Heart left ventricle (tissue), 16 donors: ENCODE measurements around the gene COX10. TPM values are rescaled to one million over a fixed set of nuclear protein-coding genes. Genes with fewer than 3 reads are reported as not detected.
"Not testable (repeated sequence)": the region's sequence is repeated elsewhere in the genome, so short reads cannot be mapped to it uniquely, and the experiment has no call there.

ENCODE experiments used
- ATAC-seq, 4 donors: fragments of 200-7000 bp; cut with Tn5 transposase; one replicate each; pipeline ENCODE4 v1.9.1; 2020 to 2022; ENCODE audit warnings: moderate library complexity in 4 of 4, mild to moderate bottlenecking in 3 of 4, moderate number of reproducible peaks in 1 of 4
- DNase-seq, 5 donors: peaks; one replicate each; pipeline ENCODE4 v3.0.0-alpha.2; 2020
- H3K27ac ChIP-seq, 12 donors: fragments of 200-600 bp; sonication (generic) in 4 of 12; one replicate each; pipeline versions ENCODE4 v1.5.0 to v1.8.0; 2016 to 2022; ENCODE audit warnings: mild to moderate bottlenecking in 2 of 12
- H3K27me3 ChIP-seq, 9 donors: fragments of 200-600 bp; sonication (generic) in 2 of 9; one replicate each; pipeline versions ENCODE4 v1.5.1 to v1.8.0; 2016 to 2022; ENCODE audit warnings: mild to moderate bottlenecking in 3 of 9
- H3K36me3 ChIP-seq, 9 donors: fragments of 200-600 bp; sonication (generic) in 2 of 9; one replicate each; pipeline versions ENCODE4 v1.5.0 to v1.8.0; 2018 to 2022; ENCODE audit warnings: mild to moderate bottlenecking in 2 of 9
- H3K4me1 ChIP-seq, 12 donors: fragments of 200-600 bp; sonication (generic) in 4 of 12; one replicate each; pipeline versions ENCODE4 v1.5.0 to v1.8.0; 2016 to 2022; ENCODE audit warnings: mild to moderate bottlenecking in 3 of 12
- H3K4me3 ChIP-seq, 12 donors: fragments of 200-600 bp; sonication (generic) in 4 of 12; one replicate each; pipeline versions ENCODE4 v1.5.0 to v1.8.0; 2017 to 2022; ENCODE audit warnings: mild to moderate bottlenecking in 9 of 12, moderate library complexity in 4 of 12
- H3K9me3 ChIP-seq, 12 donors: fragments of 200-600 bp; sonication (generic) in 4 of 12; one replicate each; pipeline versions ENCODE4 v1.5.0 to v1.8.0; 2016 to 2022; ENCODE audit warnings: mild to moderate bottlenecking in 1 of 12
- POLR2A ChIP-seq, 2 donors: fragments of 450-650 bp; IDR thresholded peaks; one replicate each; pipeline ENCODE4 v1.6.1; 2017; ENCODE audit warnings: antibody characterized with exemption in 2 of 2, mild to moderate bottlenecking in 2 of 2, moderate library complexity in 2 of 2
- WGBS, 4 donors: extraction: QIAGEN DNeasy Blood & Tissue Kit in 2 of 4; methylation state at CpG; one replicate each; pipeline versions ENCODE4 v1.1.5 to v1.1.7; 2013 to 2018; 5-methylcytosine and 5-hydroxymethylcytosine counted together
- intact Hi-C, 10 donors: fragments of 100-400 bp; cut with DNase I; formaldehyde crosslinking; loops; one replicate each; pipeline versions ENCODE4 v1.11.1 to v1.14.2; 2022
- polyA plus RNA-seq, 2 donors: library from polyadenylated mRNA; stranded (reverse); fragments of 200-250 nt; gene quantifications; one replicate each; pipeline ENCODE4 v1.2.3, GENCODE V29; 2013
- total RNA-seq, 9 donors: library from RNA; depleted of rRNA in 2 of 9; stranded (reverse); fragments of >200 nt in 2 of 9; fragmentation: NEBNext Ultra II Directional in 3 of 9; extraction: Animal tissue kit (Norgen Biotek cat#: 25700) in 3 of 9; gene quantifications; one replicate each; pipeline versions ENCODE4 v1.1.0 to v1.2.4, GENCODE V29; 2016 to 2023
- TF ChIP-seq, protein P1 (sequence below), 12 donors: fragments of 200-600 bp; sonication (generic) in 4 of 12; IDR thresholded peaks; one replicate each; pipeline versions ENCODE4 v1.5.0 to v1.8.0; 2018 to 2022; ENCODE audit warnings: antibody characterized with exemption in 12 of 12, mild to moderate bottlenecking in 5 of 12
- donor health status: ischemic (EF 13 %, LVEDD 7.1; RV severe dilation, severe dysfunction).
- donor health status: healthy with polysubstance abuse.
- donor health status: DM: no; HTN: yes; CAD: no.
- donor health status: DM: no; HTN: no; CAD: no.
- donor health status: ischemic (EF 25% LVEDD 6.9; RV normal size, moderate dysfunction).
- donor health status: ischemic (EF 25% LVEDD 5.7; RV mildly dilated, moderate dysfunction).
- donor health status: healthy.
- donor health status: DM: yes; HTN: yes; CAD: no.
- donor health status: ischemic (EF 35%, LVEDD 5.7; RV mildly dilated, moderate dysfunction).
- donor health status: nonischemic (EF 11% LVEDD 7.7; RV severe dilation, severe dysfunction).
- donor health status: DM: yes; HTN: yes; CAD: no.
- donor health status: PGD.
- donor health status: ischemic (EF 29% LVEDD 5.4; RV normal size, mild dysfunction).
- donor health status: nonischemic (EF 23%, LVEDD 6.1; RV moderate dilation, normal function).

Gene COX10
- total and polyA plus RNA-seq, 11 donors: 17.8 to 96.0 (median 48.6) TPM

- intact Hi-C loops: not testable (repeated sequence)
These were observed 167.5 kb downstream of the COX10 start, which contains the start of gene CDRT15 for GRCh38 chr17:14236762-14237161. TSS of gene CDRT15 (minus strand) at chr17:14236862. CDS start at chr17:14236833, 29 bp downstream.

DNA sequence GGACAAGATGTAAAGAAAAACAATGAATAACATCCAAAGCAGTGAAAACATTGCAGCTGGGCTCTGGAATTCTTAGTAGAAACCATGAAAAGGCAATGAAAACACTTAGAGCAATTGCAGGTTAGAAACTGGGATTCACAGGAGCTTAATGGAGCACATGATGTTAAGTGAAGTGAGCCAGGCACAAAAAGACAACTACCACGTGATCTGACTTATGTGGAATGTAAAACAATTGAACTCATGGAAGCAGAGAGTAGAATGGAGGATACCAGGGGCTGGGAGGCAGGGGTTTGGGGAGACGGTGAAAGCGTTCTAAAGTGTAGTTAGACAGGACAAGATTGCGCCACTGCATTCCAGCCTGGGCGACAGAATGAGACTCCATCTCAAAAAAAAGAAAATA lies 170.0 kb downstream of the COX10 start:
- intact Hi-C loops, H3K27me3 ChIP-seq, H3K36me3 ChIP-seq, H3K4me1 ChIP-seq, DNase-seq, H3K4me3 ChIP-seq, H3K9me3 ChIP-seq, H3K27ac ChIP-seq, ATAC-seq: not testable (repeated sequence)
- 92 to 94% (median 92%) methylated on average over 2 to 4 of the region's 5 CpGs; no CpG with 5 or more reads in 1 of the 4 donors for WGBS, 4 donors

More at GRCh38 chr17:14236762-14237161, 167.5 kb downstream of the COX10 start, which contains the start of gene CDRT15:
- H3K9me3 ChIP-seq, H3K27me3 ChIP-seq, H3K36me3 ChIP-seq, DNase-seq, H3K4me3 ChIP-seq, H3K27ac ChIP-seq, H3K4me1 ChIP-seq: not testable (repeated sequence)
- 82 to 95% (median 88%) methylated on average over 10 to 11 of the region's 11 CpGs for WGBS, 4 donors
- ATAC-seq: peak in 1 of 4 donors; percentile 40

- 81 to 90% (median 89%) methylated on average over 1 of the region's 1 CpG for whole genome bisulfite sequencing, 4 donors
- H3K4me1 ChIP-seq: no peaks in the 10 kb centered on the region
- H3K27me3 ChIP-seq: peaks cover 0 to 13% (median 0%) of the 10 kb centered on the region in 9 donors
- ATAC-seq: no peak
- TF ChIP-seq POLR2A (IDR thresholded peaks at IDR 0.05): no peak
- TF ChIP-seq, protein P1, sequence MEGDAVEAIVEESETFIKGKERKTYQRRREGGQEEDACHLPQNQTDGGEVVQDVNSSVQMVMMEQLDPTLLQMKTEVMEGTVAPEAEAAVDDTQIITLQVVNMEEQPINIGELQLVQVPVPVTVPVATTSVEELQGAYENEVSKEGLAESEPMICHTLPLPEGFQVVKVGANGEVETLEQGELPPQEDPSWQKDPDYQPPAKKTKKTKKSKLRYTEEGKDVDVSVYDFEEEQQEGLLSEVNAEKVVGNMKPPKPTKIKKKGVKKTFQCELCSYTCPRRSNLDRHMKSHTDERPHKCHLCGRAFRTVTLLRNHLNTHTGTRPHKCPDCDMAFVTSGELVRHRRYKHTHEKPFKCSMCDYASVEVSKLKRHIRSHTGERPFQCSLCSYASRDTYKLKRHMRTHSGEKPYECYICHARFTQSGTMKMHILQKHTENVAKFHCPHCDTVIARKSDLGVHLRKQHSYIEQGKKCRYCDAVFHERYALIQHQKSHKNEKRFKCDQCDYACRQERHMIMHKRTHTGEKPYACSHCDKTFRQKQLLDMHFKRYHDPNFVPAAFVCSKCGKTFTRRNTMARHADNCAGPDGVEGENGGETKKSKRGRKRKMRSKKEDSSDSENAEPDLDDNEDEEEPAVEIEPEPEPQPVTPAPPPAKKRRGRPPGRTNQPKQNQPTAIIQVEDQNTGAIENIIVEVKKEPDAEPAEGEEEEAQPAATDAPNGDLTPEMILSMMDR (IDR thresholded peaks at IDR 0.05): no peak
- DNase-seq: no peak
- no peaks in the 10 kb centered on the region for H3K36me3 ChIP-seq
- H3K9me3 ChIP-seq: no peaks in the 10 kb centered on the region
- no peak overlapping the region for H3K4me3 ChIP-seq
- intact Hi-C loops: no loop called here
- no peak overlapping the region for H3K27ac ChIP-seq
These were observed 175.7 kb downstream of the COX10 start for GRCh38 chr17:14245002-14245401.

- 90 to 96% (median 92%) methylated on average over 3 of the region's 3 CpGs for WGBS, 4 donors
- ATAC-seq (no peak), DNase-seq (no peak)
- no peak overlapping the region for H3K27ac ChIP-seq
- H3K36me3 ChIP-seq: no peaks in the 10 kb centered on the region
- H3K4me1 ChIP-seq: no peaks in the 10 kb centered on the region
- no peaks in the 10 kb centered on the region for H3K9me3 ChIP-seq
- intact Hi-C loops: no loop called here
- peaks cover 0 to 13% (median 0%) of the 10 kb centered on the region in 9 donors for H3K27me3 ChIP-seq
- H3K4me3 ChIP-seq: no peak overlapping the region
- TF ChIP-seq, protein P1 (IDR thresholded peaks at IDR 0.05): no peak
- TF ChIP-seq POLR2A (IDR thresholded peaks at IDR 0.05): no peak
These were observed 176.3 kb downstream of the COX10 start for GRCh38 chr17:14245629-14246028.

Other genes with a start within 250 kb of the COX10 start
- not detected for gene CDRT15, start 167.4 kb downstream of the COX10 start, total RNA-seq
- gene CDRT15, start 167.4 kb downstream of the COX10 start, polyA plus RNA-seq: not detected
- gene HS3ST3B1, start 231.6 kb downstream of the COX10 start, total RNA-seq: 1 to 10 TPM; 1.8 to 3.9 (median 3.4) TPM
- gene HS3ST3B1, start 231.6 kb downstream of the COX10 start, polyA plus RNA-seq: 1 to 10 TPM in 1 of 2 donors, under 1 TPM in 1; 0.61 to 2.3 TPM